Stimulated activated CD4-positive, alpha-beta T cell treated with anti-CD3 and anti-CD28 coated beads, Interleukin-1b, Interleukin-23, amount 100 ng/mL, for 4 hours (primary cell): ENCODE data around the gene DBF4B.

Source experiments
- DNase-seq, 2 donors: peaks; one replicate each; pipeline ENCODE4 v3.0.0-alpha.2; 2020; ENCODE audit warnings: low read depth in 2 of 2

The DBF4B gene

GRCh38 chr17:44760474-44761308, 52.2 kb downstream of the DBF4B start:
- no peak for DNase-seq

GRCh38 chr17:44761932-44762810, 53.7 kb downstream of the DBF4B start:
- no peak for DNase-seq

- no peak for DNase-seq
Measured at GRCh38 chr17:44763170-44763569, 54.7 kb downstream of the DBF4B start.

DNA sequence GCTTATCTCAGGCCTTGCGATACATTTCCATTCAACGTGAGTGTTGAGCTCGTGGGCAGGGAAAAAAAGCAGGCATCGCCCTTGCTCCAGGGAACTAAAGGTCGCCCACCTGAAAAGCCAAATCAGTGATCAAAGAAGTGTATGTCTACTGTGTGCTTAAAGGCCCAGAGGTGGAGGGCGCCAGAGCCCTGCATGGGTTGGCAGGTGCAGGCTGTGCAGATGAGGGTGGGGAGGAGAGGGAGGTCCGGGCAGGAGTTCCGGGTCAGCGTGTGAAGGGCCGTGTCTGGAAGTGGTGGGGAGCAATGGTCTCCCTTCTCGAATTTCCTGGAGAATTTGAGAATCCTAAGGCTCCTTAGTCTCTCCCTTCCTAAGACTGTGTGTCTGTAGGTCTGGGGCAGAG, 57.5 kb downstream of the DBF4B start:
- DNase-seq = no peak

GRCh38 chr17:44766409-44767038, 58.1 kb downstream of the DBF4B start:
- DNase-seq = no peak

- no peak for DNase-seq
Measured at GRCh38 chr17:44767493-44767892, 59.0 kb downstream of the DBF4B start.

GRCh38 chr17:44768505-44769142, 60.2 kb downstream of the DBF4B start:
- no peak for DNase-seq

GRCh38 chr17:44769230-44769629, 60.8 kb downstream of the DBF4B start:
- DNase-seq = no peak

GRCh38 chr17:44769647-44770084, 61.2 kb downstream of the DBF4B start:
- DNase-seq = no peak

DNA sequence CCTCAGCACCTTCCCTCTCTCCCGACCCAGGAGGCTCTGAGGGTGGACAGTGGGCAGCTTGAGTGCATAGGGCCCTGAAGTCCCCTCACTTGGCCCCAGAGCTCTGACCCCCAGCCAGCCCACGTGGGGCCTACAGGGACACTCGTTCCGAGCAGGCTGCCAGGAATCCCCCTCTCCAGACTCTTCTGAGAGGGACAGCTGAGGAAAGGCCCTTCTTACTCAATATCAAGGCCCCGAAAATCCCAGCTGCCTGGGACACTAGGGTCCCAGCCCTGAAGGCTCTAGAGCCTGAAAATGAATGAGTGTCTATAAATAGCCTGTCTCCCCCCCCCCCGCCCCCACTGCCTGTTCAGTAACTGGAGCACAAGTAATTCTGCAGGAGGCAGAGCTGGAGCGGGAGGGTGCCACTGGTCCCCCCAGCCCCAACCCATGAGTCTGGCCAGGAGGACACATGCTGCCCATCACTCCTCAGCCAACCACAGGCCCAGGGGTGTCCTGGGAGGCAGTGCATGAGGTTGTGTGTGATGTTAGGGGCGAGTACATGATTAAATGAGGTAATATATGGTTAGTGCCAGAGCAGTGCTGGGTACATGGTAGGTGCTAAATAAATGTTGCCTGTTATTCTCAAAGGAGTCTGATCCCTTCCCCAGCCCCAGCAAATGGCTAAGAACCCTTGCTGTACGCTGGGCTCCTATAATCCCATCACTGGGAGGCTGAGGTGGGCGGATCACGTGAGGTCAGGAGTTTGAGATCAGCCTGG, 61.9 kb downstream of the DBF4B start:
- DNase-seq = no peak

DNA sequence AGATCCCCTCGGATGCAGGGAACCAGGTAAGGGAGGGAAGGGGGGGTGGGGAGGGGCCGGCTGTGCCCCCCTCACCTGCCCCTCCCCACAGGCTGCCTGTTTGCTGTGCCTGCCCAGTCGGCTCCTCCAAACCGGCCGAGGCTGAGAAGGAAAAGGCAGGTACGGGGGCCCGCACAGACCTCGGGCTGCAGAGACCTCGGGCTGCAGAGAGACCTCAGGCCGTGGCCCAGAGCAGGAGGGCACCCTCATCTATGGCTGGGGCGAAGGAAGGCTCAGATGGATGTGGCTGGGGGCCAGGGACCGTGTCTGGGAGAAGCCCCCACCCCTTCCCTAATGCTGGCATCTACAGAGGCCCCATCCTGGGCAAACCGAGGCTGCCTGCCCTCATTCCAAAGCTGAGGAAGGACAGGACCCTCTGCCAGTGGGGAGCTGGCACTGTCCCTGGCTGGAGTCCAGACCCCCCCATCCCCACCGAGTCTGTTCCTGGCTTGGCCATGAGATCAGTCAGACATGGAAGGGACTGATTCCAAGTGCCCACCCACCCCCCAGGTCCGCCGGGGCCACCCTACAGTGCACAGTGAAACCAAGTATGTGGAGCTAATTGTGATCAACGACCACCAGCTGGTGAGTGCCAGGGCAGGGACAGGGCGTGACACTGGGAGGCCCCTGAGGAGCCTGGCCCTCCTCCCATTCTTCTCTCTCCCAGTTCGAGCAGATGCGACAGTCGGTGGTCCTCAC, 64.0 kb downstream of the DBF4B start:
- no peak for DNase-seq

DNA sequence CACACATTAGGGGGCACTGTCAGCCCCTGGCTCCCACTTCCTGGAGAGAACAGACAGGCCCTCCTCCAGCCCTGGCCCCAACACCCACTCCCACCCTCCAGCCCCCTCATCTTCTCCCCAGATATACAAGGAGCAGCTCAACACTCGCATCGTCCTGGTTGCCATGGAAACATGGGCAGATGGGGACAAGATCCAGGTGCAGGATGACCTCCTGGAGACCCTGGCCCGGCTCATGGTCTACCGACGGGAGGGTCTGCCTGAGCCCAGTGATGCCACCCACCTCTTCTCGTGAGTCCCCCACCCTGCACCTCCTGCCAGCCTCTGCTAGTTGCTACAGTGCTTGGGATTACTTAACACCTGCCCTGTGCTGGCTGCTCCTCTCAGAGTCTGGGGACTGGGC, 64.7 kb downstream of the DBF4B start:
- DNase-seq = no peak

DNA sequence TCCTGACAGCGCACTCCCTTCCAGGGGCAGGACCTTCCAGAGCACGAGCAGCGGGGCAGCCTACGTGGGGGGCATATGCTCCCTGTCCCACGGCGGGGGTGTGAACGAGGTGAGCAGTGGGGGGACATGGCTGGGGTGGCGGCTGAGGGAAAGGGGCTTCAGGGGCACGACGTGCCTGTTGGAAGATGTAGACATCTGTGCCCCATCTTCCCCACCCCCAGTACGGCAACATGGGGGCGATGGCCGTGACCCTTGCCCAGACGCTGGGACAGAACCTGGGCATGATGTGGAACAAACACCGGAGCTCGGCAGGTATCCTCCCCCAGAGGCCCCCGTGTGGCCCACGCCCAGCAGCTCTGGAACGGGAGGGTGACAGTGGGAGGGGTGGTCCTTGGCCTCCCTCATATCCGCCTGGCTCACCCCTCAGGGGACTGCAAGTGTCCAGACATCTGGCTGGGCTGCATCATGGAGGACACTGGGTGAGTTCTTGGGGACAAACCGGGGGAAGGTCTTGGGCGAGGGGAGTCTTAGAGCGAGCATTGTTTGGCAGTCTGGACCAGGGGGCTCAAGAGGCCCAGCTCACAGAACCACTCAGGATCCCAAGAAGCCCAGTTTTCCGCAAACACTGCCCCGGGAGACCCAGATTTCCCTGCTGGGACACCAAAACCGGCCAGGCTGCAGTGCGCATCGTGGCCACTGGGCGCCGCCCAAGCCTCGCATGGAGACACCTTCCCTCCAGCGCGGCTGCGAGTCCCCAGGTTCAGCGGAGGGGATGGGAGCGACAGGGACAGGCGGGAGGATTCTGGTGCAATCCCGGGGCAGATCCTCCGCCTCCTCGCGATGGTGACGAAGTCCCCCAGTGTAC, 66.0 kb downstream of the DBF4B start:
- peak; percentile 79 to 91 for DNase-seq

DNA sequence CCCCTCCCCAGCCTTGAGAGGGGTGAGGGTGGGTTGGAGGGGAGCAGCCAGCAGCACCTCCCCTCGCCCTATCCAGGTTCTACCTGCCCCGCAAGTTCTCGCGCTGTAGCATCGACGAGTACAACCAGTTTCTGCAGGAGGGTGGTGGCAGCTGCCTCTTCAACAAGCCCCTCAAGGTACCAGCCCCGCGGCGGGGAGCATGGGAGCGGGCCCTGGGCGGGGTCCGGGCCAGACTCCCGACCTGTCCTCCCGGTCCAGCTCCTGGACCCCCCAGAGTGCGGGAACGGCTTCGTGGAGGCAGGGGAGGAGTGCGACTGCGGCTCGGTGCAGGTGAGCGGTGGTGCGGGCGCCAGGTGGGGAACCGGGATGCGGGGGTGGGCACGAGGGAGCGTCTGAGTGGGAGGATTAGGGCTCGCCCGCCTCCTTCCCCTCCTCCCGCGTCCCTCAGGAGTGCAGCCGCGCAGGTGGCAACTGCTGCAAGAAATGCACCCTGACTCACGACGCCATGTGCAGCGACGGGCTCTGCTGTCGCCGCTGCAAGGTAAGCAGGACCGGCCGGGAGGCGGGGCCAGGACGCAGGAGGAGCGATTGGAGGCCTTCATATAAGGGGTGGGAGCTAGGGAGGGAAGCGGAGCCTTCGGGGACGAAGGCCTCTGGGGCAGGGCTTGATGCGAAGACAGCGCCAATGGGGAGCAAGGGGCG, 66.8 kb downstream of the DBF4B start:
- peak in 1 of 2 donors; percentile 96 for DNase-seq

GRCh38 chr17:44775838-44776621, 67.6 kb downstream of the DBF4B start:
- DNase-seq = peak in 1 of 2 donors; percentile 98

- DNase-seq = no peak
Measured at GRCh38 chr17:44776628-44777393, 68.3 kb downstream of the DBF4B start.
